ENCODE data around the gene EIF3M.
"Not testable (repeated sequence)": the region's sequence is repeated elsewhere in the genome, so short reads cannot be mapped to it uniquely, and the experiment has no call there.

Gene EIF3M

DNA sequence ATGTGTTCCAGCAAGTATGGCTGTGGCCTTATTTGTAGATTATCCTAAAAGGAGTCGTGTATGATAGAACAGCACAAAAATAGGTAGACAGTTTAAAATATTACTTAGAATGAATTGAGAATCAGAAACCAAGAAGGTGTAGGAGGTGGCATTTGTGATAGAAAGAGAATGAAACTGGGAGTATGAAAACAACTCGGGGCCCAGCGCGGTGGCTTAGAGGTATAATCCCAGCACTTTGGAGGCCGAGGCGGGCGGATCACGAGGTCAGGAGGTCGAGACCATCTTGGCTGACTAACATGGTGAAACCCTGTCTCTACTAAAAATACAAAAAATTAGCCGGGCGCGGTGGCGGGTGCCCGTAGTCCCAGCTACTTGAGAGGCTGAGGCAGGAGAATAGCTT, 12.5 kb downstream of the EIF3M start:
- Histone ChIP-seq H3K36me3 (ENCODE audit: control insufficient read depth, insufficient read depth, low read length) (peaks cover 98% of the 10 kb centered on the region), H3K4me1 (ENCODE audit: control insufficient read depth, insufficient read depth, low read length) (peaks cover 12% of the 10 kb centered on the region; the same call in 1 of the 2 replicates)
- H3K27me3 ChIP-seq (ENCODE audit: control insufficient read depth, insufficient read depth, low read length); H3K9me3 ChIP-seq (ENCODE audit: control insufficient read depth, insufficient read depth, low read length); H3K9ac ChIP-seq (ENCODE audit: low read depth, low read length); H3K4me3 ChIP-seq (ENCODE audit: low read depth, low read length); H3K27ac ChIP-seq (ENCODE audit: low read depth, low read length): not testable (repeated sequence)

DNA sequence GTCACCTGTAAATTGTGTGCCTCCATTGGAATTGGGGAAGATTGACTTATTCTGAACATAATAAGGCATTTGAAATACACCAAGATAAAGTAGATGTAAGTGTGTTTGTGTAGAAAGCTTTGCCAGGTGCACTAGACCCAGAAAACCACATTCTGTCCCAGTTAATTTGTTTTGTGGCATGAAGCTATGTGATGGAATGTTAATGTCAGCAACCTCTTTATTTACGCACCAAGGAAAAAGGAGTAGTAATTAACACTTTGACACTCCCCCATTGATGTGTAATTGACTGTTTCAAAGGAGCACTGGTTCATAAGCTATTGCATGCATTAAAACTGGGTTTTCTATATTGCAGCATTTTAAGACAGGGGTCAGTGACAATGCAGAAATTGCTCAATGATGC, 14.3 kb downstream of the EIF3M start:
- H3K36me3 ChIP-seq (ENCODE audit: control insufficient read depth, insufficient read depth, low read length), result peaks cover 98% of the 10 kb centered on the region
- no peaks in the 10 kb centered on the region for H3K27me3 ChIP-seq (ENCODE audit: control insufficient read depth, insufficient read depth, low read length)
- H3K9ac ChIP-seq (ENCODE audit: low read depth, low read length), result no peak overlapping the region

DNA sequence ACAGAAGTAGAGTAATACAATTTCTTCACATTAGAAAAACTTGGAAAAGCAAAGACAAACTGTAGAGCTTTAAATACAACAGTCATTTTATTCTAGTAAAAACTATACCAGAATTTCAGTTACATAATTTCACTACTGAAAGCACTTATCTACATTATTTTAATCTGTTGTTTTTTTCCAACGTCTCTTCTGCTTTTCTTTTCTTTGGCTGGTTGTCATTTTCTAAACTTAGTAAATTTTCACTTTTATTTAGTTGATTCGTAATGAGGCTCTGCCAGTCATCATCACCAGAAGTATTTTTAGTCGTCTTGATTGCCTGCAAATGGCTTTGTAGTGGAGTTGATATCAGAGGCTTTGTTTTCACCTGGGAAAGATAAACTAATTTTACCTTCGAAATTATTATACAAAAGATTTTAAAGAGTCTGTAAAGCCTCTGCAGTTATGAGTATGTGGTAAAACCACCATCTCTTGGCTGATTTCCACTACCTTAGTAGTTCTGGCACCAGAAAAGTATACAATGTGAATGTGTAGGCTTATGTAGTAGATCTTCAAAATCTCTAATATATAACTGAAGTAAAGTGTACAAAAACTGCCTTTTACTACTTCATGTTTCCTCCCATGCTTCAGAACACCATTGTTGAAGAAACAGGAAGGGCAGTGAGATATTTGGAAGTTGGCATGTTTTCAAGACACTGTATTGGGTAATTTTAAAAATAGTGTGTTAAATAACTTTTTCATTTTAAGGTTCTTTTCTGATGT, 19.2 kb downstream of the EIF3M start:
- Histone ChIP-seq H3K9ac (ENCODE audit: low read depth, low read length) (no peak overlapping the region), H3K27me3 (ENCODE audit: control insufficient read depth, insufficient read depth, low read length) (no peaks in the 10 kb centered on the region), H3K9me3 (ENCODE audit: control insufficient read depth, insufficient read depth, low read length) (no peaks in the 10 kb centered on the region), H3K27ac (ENCODE audit: low read depth, low read length) (no peak overlapping the region), H3K36me3 (ENCODE audit: control insufficient read depth, insufficient read depth, low read length) (peaks cover 84% of the 10 kb centered on the region), H3K4me1 (ENCODE audit: control insufficient read depth, insufficient read depth, low read length) (peaks cover 4% of the 10 kb centered on the region; the same call in 1 of the 2 replicates), H3K4me3 (ENCODE audit: low read depth, low read length) (no peak overlapping the region)

More for the DNA sequence above, 14.3 kb downstream of the EIF3M start:
- Histone ChIP-seq H3K4me3 (ENCODE audit: low read depth, low read length) (no peak overlapping the region; the same call in 1 of the 2 replicates), H3K4me1 (ENCODE audit: control insufficient read depth, insufficient read depth, low read length) (peaks cover 12% of the 10 kb centered on the region; the same call in 1 of the 2 replicates), H3K27ac (ENCODE audit: low read depth, low read length) (peak overlapping the region; percentile 9), H3K9me3 (ENCODE audit: control insufficient read depth, insufficient read depth, low read length) (no peaks in the 10 kb centered on the region)

DNA sequence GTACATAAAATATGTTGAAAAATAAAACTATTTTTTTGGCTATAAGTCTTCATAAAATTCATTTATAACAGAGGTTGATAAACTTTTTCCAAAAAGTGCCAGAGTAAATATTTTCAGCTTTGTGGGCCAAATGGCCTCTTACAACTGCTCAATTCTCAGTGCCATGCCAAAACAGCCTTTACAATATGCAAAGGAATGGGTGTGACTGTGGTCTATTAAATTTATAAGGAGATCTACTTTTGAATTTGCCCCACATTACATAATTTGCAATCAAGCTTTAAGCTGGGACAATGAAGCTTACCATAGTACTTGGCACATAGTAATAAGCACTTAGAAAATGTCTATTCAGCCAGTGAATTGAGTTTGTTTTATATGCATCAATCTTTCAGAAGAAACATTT, 22.6 kb downstream of the EIF3M start:
- H3K36me3 ChIP-seq (ENCODE audit: control insufficient read depth, insufficient read depth, low read length), result peaks cover 50% of the 10 kb centered on the region

GRCh38 chr11:32608826-32609225, 25.2 kb downstream of the EIF3M start:
- not testable (repeated sequence) for H3K9ac ChIP-seq (ENCODE audit: low read depth, low read length); H3K9me3 ChIP-seq (ENCODE audit: control insufficient read depth, insufficient read depth, low read length); H3K27me3 ChIP-seq (ENCODE audit: control insufficient read depth, insufficient read depth, low read length); H3K4me1 ChIP-seq (ENCODE audit: control insufficient read depth, insufficient read depth, low read length); H3K27ac ChIP-seq (ENCODE audit: low read depth, low read length); H3K4me3 ChIP-seq (ENCODE audit: low read depth, low read length)
- peaks cover 24% of the 10 kb centered on the region for H3K36me3 ChIP-seq (ENCODE audit: control insufficient read depth, insufficient read depth, low read length)

More for the DNA sequence above, 22.6 kb downstream of the EIF3M start:
- H3K9ac ChIP-seq (ENCODE audit: low read depth, low read length), result no peak overlapping the region
- H3K9me3 ChIP-seq (ENCODE audit: control insufficient read depth, insufficient read depth, low read length), result peaks cover 3% of the 10 kb centered on the region; the same call in 1 of the 2 replicates
- no peak overlapping the region for H3K27ac ChIP-seq (ENCODE audit: low read depth, low read length)
- no peaks in the 10 kb centered on the region for H3K27me3 ChIP-seq (ENCODE audit: control insufficient read depth, insufficient read depth, low read length)
- no peaks in the 10 kb centered on the region for H3K4me1 ChIP-seq (ENCODE audit: control insufficient read depth, insufficient read depth, low read length)
- no peak overlapping the region for H3K4me3 ChIP-seq (ENCODE audit: low read depth, low read length)

GRCh38 chr11:32610797-32611352, 27.2 kb downstream of the EIF3M start:
- no peak overlapping the region for H3K4me3 ChIP-seq (ENCODE audit: low read depth, low read length)
- H3K36me3 ChIP-seq (ENCODE audit: control insufficient read depth, insufficient read depth, low read length), result peaks cover 6% of the 10 kb centered on the region
- H3K9me3 ChIP-seq (ENCODE audit: control insufficient read depth, insufficient read depth, low read length), result peaks cover 3% of the 10 kb centered on the region; the same call in 1 of the 2 replicates
- H3K9ac ChIP-seq (ENCODE audit: low read depth, low read length), result no peak overlapping the region
- no peaks in the 10 kb centered on the region for H3K27me3 ChIP-seq (ENCODE audit: control insufficient read depth, insufficient read depth, low read length)
- peaks cover 9% of the 10 kb centered on the region; the same call in 1 of the 2 replicates for H3K4me1 ChIP-seq (ENCODE audit: control insufficient read depth, insufficient read depth, low read length)
- H3K27ac ChIP-seq (ENCODE audit: low read depth, low read length), result no peak overlapping the region

DNA sequence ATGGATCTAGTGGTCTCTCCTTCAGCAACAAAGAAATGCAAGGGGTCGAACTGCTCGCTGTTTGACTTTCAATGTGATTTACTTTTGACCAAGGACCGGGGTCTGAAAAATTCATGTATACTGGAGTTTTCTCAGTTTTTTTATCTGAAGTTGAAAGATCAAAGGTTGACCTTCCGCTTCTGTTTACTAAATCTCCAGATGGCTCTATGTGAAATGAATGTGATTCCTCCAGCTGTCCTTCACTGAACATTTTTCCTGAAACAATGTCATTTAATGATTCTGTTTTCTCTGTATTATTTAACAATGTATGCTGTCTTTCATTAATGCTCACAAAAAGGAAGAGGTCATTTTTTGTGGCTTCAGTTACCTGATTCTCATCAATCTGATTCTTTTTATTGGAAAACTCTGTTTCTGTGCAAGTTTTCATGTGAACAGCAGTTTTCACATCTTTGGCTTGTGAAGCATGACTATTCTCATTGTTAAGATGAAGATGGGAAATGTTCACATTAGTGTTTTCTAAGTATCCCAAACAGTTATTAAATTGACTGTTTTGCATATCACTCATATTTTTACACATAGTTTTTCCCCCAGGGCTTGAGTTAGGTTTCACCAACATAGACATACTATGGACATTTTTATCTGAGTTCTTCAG, 30.0 kb downstream of the EIF3M start:
- H3K4me1 ChIP-seq (ENCODE audit: control insufficient read depth, insufficient read depth, low read length), result peaks cover 9% of the 10 kb centered on the region; the same call in 1 of the 2 replicates
- no peak overlapping the region for H3K27ac ChIP-seq (ENCODE audit: low read depth, low read length)
- H3K4me3 ChIP-seq (ENCODE audit: low read depth, low read length), result no peak overlapping the region
- H3K9ac ChIP-seq (ENCODE audit: low read depth, low read length), result no peak overlapping the region
- H3K36me3 ChIP-seq (ENCODE audit: control insufficient read depth, insufficient read depth, low read length), result no peaks in the 10 kb centered on the region
- no peaks in the 10 kb centered on the region for H3K9me3 ChIP-seq (ENCODE audit: control insufficient read depth, insufficient read depth, low read length)
- H3K27me3 ChIP-seq (ENCODE audit: control insufficient read depth, insufficient read depth, low read length), result no peaks in the 10 kb centered on the region

DNA sequence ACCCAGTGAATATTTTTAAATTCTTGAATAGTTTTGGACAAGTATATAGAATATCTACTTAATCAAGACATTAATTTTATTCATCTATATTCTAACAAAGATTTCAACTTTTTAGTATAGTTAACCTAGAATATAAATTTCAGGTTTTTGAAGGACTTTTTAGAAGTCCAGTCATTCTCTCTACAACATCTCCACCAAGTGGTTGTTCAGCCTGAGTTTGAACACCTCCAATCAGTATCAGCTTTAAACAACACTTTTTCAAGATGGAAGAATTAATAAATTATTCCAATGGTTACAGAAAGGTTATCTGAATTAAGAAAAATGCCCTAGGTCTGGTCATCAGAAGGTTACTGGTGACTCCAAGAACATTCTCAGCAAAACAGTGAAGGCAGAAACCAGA, 31.8 kb downstream of the EIF3M start:
- H3K36me3 ChIP-seq (ENCODE audit: control insufficient read depth, insufficient read depth, low read length), result no peaks in the 10 kb centered on the region
- H3K9ac ChIP-seq (ENCODE audit: low read depth, low read length), result no peak overlapping the region
- H3K27ac ChIP-seq (ENCODE audit: low read depth, low read length), result no peak overlapping the region
- H3K27me3 ChIP-seq (ENCODE audit: control insufficient read depth, insufficient read depth, low read length), result no peaks in the 10 kb centered on the region
- H3K9me3 ChIP-seq (ENCODE audit: control insufficient read depth, insufficient read depth, low read length), result no peaks in the 10 kb centered on the region
- peaks cover 9% of the 10 kb centered on the region; the same call in 1 of the 2 replicates for H3K4me1 ChIP-seq (ENCODE audit: control insufficient read depth, insufficient read depth, low read length)
- no peak overlapping the region for H3K4me3 ChIP-seq (ENCODE audit: low read depth, low read length)

DNA sequence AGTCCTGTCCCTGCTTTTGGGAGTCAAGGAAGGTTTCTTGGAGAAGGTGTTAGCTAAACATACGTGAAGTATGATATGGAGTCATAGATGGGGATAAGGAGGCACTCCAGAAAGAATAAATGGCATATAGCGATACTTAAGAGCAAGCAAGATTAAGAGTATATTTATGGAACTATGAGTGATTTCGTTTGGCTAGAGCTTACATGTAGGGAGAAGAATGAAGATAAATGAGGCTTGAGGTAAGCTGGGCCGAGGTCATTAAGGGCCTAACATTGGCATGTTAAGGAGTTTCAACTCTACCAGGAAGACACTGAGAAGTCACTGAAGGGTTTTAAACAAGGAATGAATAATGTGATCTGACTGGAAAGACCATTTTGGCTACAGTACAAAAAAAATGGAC, 33.3 kb downstream of the EIF3M start:
- Histone ChIP-seq H3K9ac (ENCODE audit: low read depth, low read length) (no peak overlapping the region), H3K36me3 (ENCODE audit: control insufficient read depth, insufficient read depth, low read length) (no peaks in the 10 kb centered on the region), H3K9me3 (ENCODE audit: control insufficient read depth, insufficient read depth, low read length) (no peaks in the 10 kb centered on the region)

GRCh38 chr11:32630844-32631243, 47.2 kb downstream of the EIF3M start:
- H3K4me1 ChIP-seq (ENCODE audit: control insufficient read depth, insufficient read depth, low read length), result no peaks in the 10 kb centered on the region
- H3K9me3 ChIP-seq (ENCODE audit: control insufficient read depth, insufficient read depth, low read length), result no peaks in the 10 kb centered on the region
- no peak overlapping the region for H3K27ac ChIP-seq (ENCODE audit: low read depth, low read length)
- no peaks in the 10 kb centered on the region for H3K27me3 ChIP-seq (ENCODE audit: control insufficient read depth, insufficient read depth, low read length)
- no peak overlapping the region for H3K4me3 ChIP-seq (ENCODE audit: low read depth, low read length)
- H3K36me3 ChIP-seq (ENCODE audit: control insufficient read depth, insufficient read depth, low read length), result no peaks in the 10 kb centered on the region
- no peak overlapping the region for H3K9ac ChIP-seq (ENCODE audit: low read depth, low read length)

More for the DNA sequence above, 33.3 kb downstream of the EIF3M start:
- Histone ChIP-seq H3K27ac (ENCODE audit: low read depth, low read length) (no peak overlapping the region), H3K4me1 (ENCODE audit: control insufficient read depth, insufficient read depth, low read length) (peaks cover 9% of the 10 kb centered on the region; the same call in 1 of the 2 replicates), H3K27me3 (ENCODE audit: control insufficient read depth, insufficient read depth, low read length) (no peaks in the 10 kb centered on the region), H3K4me3 (ENCODE audit: low read depth, low read length) (no peak overlapping the region)

GRCh38 chr11:32635819-32636218, 52.2 kb downstream of the EIF3M start:
- H3K9ac ChIP-seq (ENCODE audit: low read depth, low read length), result no peak overlapping the region
- no peak overlapping the region for H3K27ac ChIP-seq (ENCODE audit: low read depth, low read length)
- H3K9me3 ChIP-seq (ENCODE audit: control insufficient read depth, insufficient read depth, low read length), result no peaks in the 10 kb centered on the region
- H3K4me3 ChIP-seq (ENCODE audit: low read depth, low read length), result no peak overlapping the region
- no peaks in the 10 kb centered on the region for H3K27me3 ChIP-seq (ENCODE audit: control insufficient read depth, insufficient read depth, low read length)
- H3K36me3 ChIP-seq (ENCODE audit: control insufficient read depth, insufficient read depth, low read length), result no peaks in the 10 kb centered on the region
- H3K4me1 ChIP-seq (ENCODE audit: control insufficient read depth, insufficient read depth, low read length), result no peaks in the 10 kb centered on the region
